ENCODE data around the gene RHOB.

GRCh38 chr2:20472569-20472968, 25.7 kb downstream of the RHOB start:
- no peak for TF ChIP-seq EP300 (IDR thresholded peaks at IDR 0.05)
- TF ChIP-seq POLR2A (IDR thresholded peaks at IDR 0.05) = no peak
- TF ChIP-seq CTCF (IDR thresholded peaks at IDR 0.05) = no peak
